GM19238 (cell line): ENCODE results near the gene UBE2L6.

Source experiments
- DNase-seq: peaks from one replicate; pipeline ENCODE4 v3.0.0; 2011; ENCODE audit warnings: low spot score; ENCODE audit not compliant: insufficient read length

The UBE2L6 gene

GRCh38 chr11:57567515-57568329, at the start of gene UBE2L6:
TSS of gene UBE2L6 (minus strand) at chr11:57567672. CDS start at chr11:57567611, 61 bp downstream.
- DNase-seq = peak; percentile 71

GRCh38 chr11:57616595-57616994, 49.1 kb upstream of the UBE2L6 start:
- DNase-seq = no peak

- DNase-seq = no peak
These were observed 47.8 kb upstream of the UBE2L6 start for GRCh38 chr11:57615308-57615707.

- DNase-seq = no peak
These were observed 46.8 kb upstream of the UBE2L6 start for GRCh38 chr11:57614234-57614772.

GRCh38 chr11:57610170-57610569, 42.7 kb upstream of the UBE2L6 start:
- no peak for DNase-seq

- no peak for DNase-seq
These were observed 37.6 kb upstream of the UBE2L6 start for GRCh38 chr11:57605028-57605420.

GRCh38 chr11:57604296-57605027, 37.0 kb upstream of the UBE2L6 start:
- no peak for DNase-seq

GRCh38 chr11:57601297-57601696, 33.8 kb upstream of the UBE2L6 start:
- DNase-seq = no peak

GRCh38 chr11:57599381-57599780, 31.9 kb upstream of the UBE2L6 start:
- DNase-seq = no peak

- no peak for DNase-seq
These were observed 31.3 kb upstream of the UBE2L6 start for GRCh38 chr11:57598831-57599155.

- no peak for DNase-seq
These were observed 30.7 kb upstream of the UBE2L6 start for GRCh38 chr11:57597916-57598830.

- DNase-seq = no peak
These were observed 30.0 kb upstream of the UBE2L6 start, which contains the start of gene SERPING1 for GRCh38 chr11:57597461-57597915. TSS of gene SERPING1 (plus strand) at chr11:57597685. CDS start at chr11:57598271, 586 bp downstream.

GRCh38 chr11:57596266-57596885, 28.9 kb upstream of the UBE2L6 start:
- DNase-seq = no peak

GRCh38 chr11:57588046-57588710, 20.7 kb upstream of the UBE2L6 start:
- no peak for DNase-seq

- no peak for DNase-seq
These were observed 19.3 kb upstream of the UBE2L6 start for GRCh38 chr11:57586711-57587245.

GRCh38 chr11:57585301-57585700, 17.8 kb upstream of the UBE2L6 start:
- DNase-seq = no peak

GRCh38 chr11:57584341-57584740, 16.9 kb upstream of the UBE2L6 start:
- no peak for DNase-seq

GRCh38 chr11:57574061-57574460, 6.6 kb upstream of the UBE2L6 start:
- no peak for DNase-seq

- DNase-seq = no peak
These were observed 4.1 kb upstream of the UBE2L6 start for GRCh38 chr11:57571606-57572005.

GRCh38 chr11:57568330-57568766, 876 bp upstream of the UBE2L6 start:
- no peak for DNase-seq
